Colonic mucosa (tissue), 4 donors: ENCODE results near the gene AACS. TPM values are rescaled to one million over a fixed set of nuclear protein-coding genes. Genes with fewer than 3 reads are reported as not detected.

Experiments used
- DNase-seq: peaks from one replicate; pipeline ENCODE4 v3.0.0-alpha.2; 2020
- H3K27ac ChIP-seq: fragments of 200-600 bp; one replicate; pipeline ENCODE4 v1.8.0; 2021
- H3K27me3 ChIP-seq: fragments of 200-600 bp; one replicate; pipeline ENCODE4 v1.8.0; 2021
- H3K36me3 ChIP-seq: fragments of 200-600 bp; one replicate; pipeline ENCODE4 v1.8.0; 2021
- H3K4me1 ChIP-seq: fragments of 200-600 bp; one replicate; pipeline ENCODE4 v1.8.0; 2021; ENCODE audit warnings: mild to moderate bottlenecking
- H3K4me3 ChIP-seq: fragments of 200-600 bp; one replicate; pipeline ENCODE4 v1.8.0; 2021
- H3K9ac ChIP-seq, 2 donors: one replicate each; pipeline ENCODE4 v1.7.0; 2013; ENCODE audit warnings: control low read depth in 2 of 2, low read depth in 2 of 2, low read length in 2 of 2
- H3K9me3 ChIP-seq: fragments of 200-600 bp; one replicate; pipeline ENCODE4 v1.8.0; 2021
- CTCF ChIP-seq: fragments of 200-600 bp; IDR thresholded peaks from one replicate; pipeline ENCODE4 v1.8.0; 2022; ENCODE audit warnings: antibody characterized with exemption, mild to moderate bottlenecking
- intact Hi-C: fragments of 100-400 bp; cut with DNase I; formaldehyde crosslinking; loops from one replicate; pipeline ENCODE4 v1.14.1; 2022
- total RNA-seq, 2 donors: library from RNA; stranded (reverse); fragmentation: NEBNext Ultra II Directional in 1 of 2; extraction: Animal tissue kit (Norgen Biotek cat#: 25700) in 1 of 2; gene quantifications; one replicate each; pipeline ENCODE4 v1.2.1, GENCODE V29; 2021
- donor health status: healthy.
- donor health status: DM: no; HTN: no; CAD: no.
- donor health status: DM: no; HTN: no; CAD: no.

AACS gene
- total RNA-seq, 2 donors from 2014 or later = 50.7 to 58.1 TPM

GRCh38 chr12:125187780-125188741 is 122.8 kb downstream of the AACS start:
- H3K9ac ChIP-seq = no peak overlapping the region
- no peaks in the 10 kb centered on the region for H3K9me3 ChIP-seq
- H3K27me3 ChIP-seq = peaks cover 49% of the 10 kb centered on the region
- no peak for TF ChIP-seq CTCF
- H3K27ac ChIP-seq = no peak overlapping the region
- no peak overlapping the region for H3K4me3 ChIP-seq
- intact Hi-C loops = loop anchor here (10.0 kb wide), 3 partner anchors 93 to 1697 kb away; no protein-coding TSS in a partner anchor
- no peaks in the 10 kb centered on the region for H3K36me3 ChIP-seq
- peaks cover 4% of the 10 kb centered on the region for H3K4me1 ChIP-seq
- no peak for DNase-seq

GRCh38 chr12:125189015-125189414 is 123.8 kb downstream of the AACS start:
- TF ChIP-seq CTCF = no peak
- H3K4me3 ChIP-seq = no peak overlapping the region
- intact Hi-C loops = loop anchor here (10.0 kb wide), 3 partner anchors 94 to 1696 kb away; no protein-coding TSS in a partner anchor
- no peak overlapping the region for H3K27ac ChIP-seq
- H3K36me3 ChIP-seq = no peaks in the 10 kb centered on the region
- no peaks in the 10 kb centered on the region for H3K9me3 ChIP-seq
- H3K27me3 ChIP-seq = peaks cover 47% of the 10 kb centered on the region
- DNase-seq = no peak
- H3K9ac ChIP-seq = no peak overlapping the region
- peaks cover 4% of the 10 kb centered on the region for H3K4me1 ChIP-seq

GRCh38 chr12:125189502-125189901 is 124.3 kb downstream of the AACS start:
- TF ChIP-seq CTCF = no peak
- no peak for DNase-seq
- H3K4me1 ChIP-seq = peaks cover 4% of the 10 kb centered on the region
- peaks cover 42% of the 10 kb centered on the region for H3K27me3 ChIP-seq
- H3K36me3 ChIP-seq = no peaks in the 10 kb centered on the region
- H3K27ac ChIP-seq = no peak overlapping the region
- intact Hi-C loops = loop anchor here (10.0 kb wide), 3 partner anchors 95 to 1695 kb away; no protein-coding TSS in a partner anchor
- no peak overlapping the region for H3K9ac ChIP-seq
- H3K9me3 ChIP-seq = no peaks in the 10 kb centered on the region
- no peak overlapping the region for H3K4me3 ChIP-seq

- no peak overlapping the region for H3K27ac ChIP-seq
- intact Hi-C loops = no loop called here
- no peaks in the 10 kb centered on the region for H3K36me3 ChIP-seq
- H3K9ac ChIP-seq = no peak overlapping the region
- no peak for DNase-seq
- H3K27me3 ChIP-seq = peaks cover 36% of the 10 kb centered on the region
- H3K9me3 ChIP-seq = no peaks in the 10 kb centered on the region
- TF ChIP-seq CTCF = no peak
- H3K4me3 ChIP-seq = no peak overlapping the region
- peaks cover 4% of the 10 kb centered on the region for H3K4me1 ChIP-seq
Observed at GRCh38 chr12:125191361-125192087, 126.3 kb downstream of the AACS start.

- H3K4me3 ChIP-seq = no peak overlapping the region
- no peak for DNase-seq
Observed at GRCh38 chr12:125192690-125193221, 127.5 kb downstream of the AACS start.

More at GRCh38 chr12:125192690-125193221, 127.5 kb downstream of the AACS start:
- Histone ChIP-seq H3K9me3 (no peaks in the 10 kb centered on the region), H3K4me1 (no peaks in the 10 kb centered on the region), H3K27me3 (peaks cover 27% of the 10 kb centered on the region), H3K27ac (no peak overlapping the region), H3K36me3 (no peaks in the 10 kb centered on the region), H3K9ac (no peak overlapping the region)
- intact Hi-C loops = no loop called here
- TF ChIP-seq CTCF = no peak
